Measurements from ENCODE around the gene MRGPRX3. TPM values are rescaled to one million over a fixed set of nuclear protein-coding genes. Genes with fewer than 3 reads are reported as not detected.
A peak's percentile ranks its signal among the peaks of the same experiment; 100 is the strongest.

The MRGPRX3 gene
- total and polyA plus RNA-seq, 2 of the 8 experiments (the other 6 are each of a cell fraction or from before 2014, with no cell fraction given), result not detected

GRCh38 chr11:18105802-18106574 is 26.4 kb upstream of the MRGPRX3 start, which contains the start of gene SAAL1 (continued):
- TF ChIP-seq MAX (IDR thresholded peaks at IDR 0.05) (peak; percentile 68), POLR2AphosphoS5 (IDR thresholded peaks at IDR 0.05; ENCODE audit: low read depth, low read length) (peak; percentile 90), CTCF (IDR thresholded peaks at IDR 0.05; ENCODE audit: control extremely low read depth in 1 of 3, insufficient read depth in 1 of 3, low read depth in 1 of 3, low read length in 3 of 3) (peak; percentile 87 to 95 (median 93)), JUN (IDR thresholded peaks at IDR 0.05; ENCODE audit: low read depth, low read length) (no peak), SIRT6 (IDR thresholded peaks at IDR 0.05; ENCODE audit: low read length) (no peak), SIN3A (conservative IDR thresholded peaks at IDR 0.05 in 1 of 2, IDR thresholded peaks at IDR 0.05 in 1 of 2; ENCODE audit: low read depth in 1 of 2, low read length in 2 of 2) (peak; percentile 48 to 67; a peak in 1 of 4 replicates), RBBP5 (IDR thresholded peaks at IDR 0.05; ENCODE audit: borderline replicate concordance, low read depth, low read length) (0 out of 2 replicates have a peak, but pooled peaks have one; percentile 50), RNF2 (IDR thresholded peaks at IDR 0.05; ENCODE audit: borderline replicate concordance, low read depth, low read length, missing control alignments, poor library complexity, severe bottlenecking) (no peak), POLR2A (IDR thresholded peaks at IDR 0.05; ENCODE audit: control extremely low read depth in 1 of 2, low read depth in 2 of 2, low read length in 2 of 2) (peak in 1 of 2 experiments; percentile 90; a peak in 2 of 3 replicates), ASH2L (IDR thresholded peaks at IDR 0.05; ENCODE audit: low read length) (peak; percentile 87), BACH1 (IDR thresholded peaks at IDR 0.05; ENCODE audit: low read length) (peak; percentile 90), TEAD4 (IDR thresholded peaks at IDR 0.05; ENCODE audit: low read depth, low read length) (0 out of 2 replicates have a peak, but pooled peaks have one; percentile 26)
